Measurements from ENCODE around the gene CACNA2D1. TPM values are rescaled to one million over a fixed set of nuclear protein-coding genes. Genes with fewer than 3 reads are reported as not detected.

The CACNA2D1 gene
- total RNA-seq, 1 experiment from 2014 or later, result 9.1 TPM

DNA sequence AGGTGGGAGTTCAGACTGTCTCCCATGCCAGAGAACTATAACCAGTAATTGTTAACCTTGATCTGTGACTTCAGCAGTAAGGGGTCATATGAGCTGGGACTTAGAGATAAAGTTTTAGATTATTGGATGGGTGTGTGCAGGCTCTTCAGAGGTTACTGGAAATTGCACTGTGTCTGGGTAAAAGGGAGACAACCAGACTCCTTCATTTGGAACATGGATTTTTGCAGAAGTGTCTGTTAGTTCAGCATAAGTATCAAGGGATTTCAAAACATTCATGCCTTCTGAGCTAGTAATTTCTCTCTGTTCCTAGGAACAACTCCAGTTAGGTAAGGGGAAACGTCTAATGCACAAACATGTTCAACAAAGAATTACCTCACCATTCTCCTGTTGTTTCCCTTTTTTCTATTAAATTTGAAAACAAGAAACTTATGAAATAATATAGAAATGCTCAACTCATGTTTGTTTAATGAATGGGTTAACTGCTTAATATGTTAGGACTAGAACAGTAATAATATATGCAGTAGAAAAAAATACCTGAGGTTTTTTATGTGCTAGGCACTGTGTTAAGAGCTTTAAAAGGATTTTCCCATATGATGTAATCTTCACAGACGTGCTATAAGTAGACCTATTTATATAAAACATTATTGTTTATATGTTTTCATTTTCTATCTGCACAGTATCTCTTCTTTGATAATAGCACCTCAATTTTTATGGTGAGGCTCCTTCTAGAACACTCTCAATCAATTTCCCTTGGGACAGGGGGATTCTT, 233.0 kb downstream of the CACNA2D1 start:
- DNase-seq, result no peak
- Histone ChIP-seq H3K27me3 (ENCODE audit: control insufficient read depth, insufficient read depth, low read length) (no peaks in the 10 kb centered on the region), H3K4me3 (ENCODE audit: insufficient read depth, low read depth, low read length) (no peak overlapping the region), H3K36me3 (replicated peaks; ENCODE audit: control insufficient read depth, insufficient read depth, low read length) (no peaks in the 10 kb centered on the region)

DNA sequence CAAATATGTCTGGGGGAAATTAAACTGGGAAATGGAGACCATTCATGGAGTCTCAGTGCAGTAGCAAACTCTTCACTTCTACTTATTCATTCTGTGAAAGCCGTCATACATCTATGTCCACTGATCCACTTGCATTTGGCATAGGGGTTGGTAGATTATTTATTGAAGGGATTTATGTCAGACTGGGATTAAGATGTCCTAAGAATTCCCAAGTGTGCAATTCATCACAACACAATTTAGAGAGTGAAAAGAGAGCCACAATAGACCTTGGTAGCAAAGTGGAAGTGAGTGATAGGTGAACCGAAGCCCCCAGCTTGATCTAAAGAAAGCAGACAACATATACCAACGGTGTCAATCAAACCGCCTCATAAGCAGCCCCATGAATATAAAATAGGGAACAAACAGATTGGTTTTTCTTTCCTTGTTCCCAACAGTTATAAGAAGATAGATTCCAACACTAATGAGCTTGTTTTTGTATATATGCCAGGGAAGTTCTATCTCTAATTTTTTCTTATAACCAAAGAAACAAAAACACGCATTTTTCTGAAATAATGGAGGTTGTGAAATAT, 234.3 kb downstream of the CACNA2D1 start:
- Histone ChIP-seq H3K4me3 (ENCODE audit: insufficient read depth, low read depth, low read length) (no peak overlapping the region), H3K27me3 (ENCODE audit: control insufficient read depth, insufficient read depth, low read length) (no peaks in the 10 kb centered on the region), H3K36me3 (replicated peaks; ENCODE audit: control insufficient read depth, insufficient read depth, low read length) (no peaks in the 10 kb centered on the region)
- DNase-seq, result no peak

DNA sequence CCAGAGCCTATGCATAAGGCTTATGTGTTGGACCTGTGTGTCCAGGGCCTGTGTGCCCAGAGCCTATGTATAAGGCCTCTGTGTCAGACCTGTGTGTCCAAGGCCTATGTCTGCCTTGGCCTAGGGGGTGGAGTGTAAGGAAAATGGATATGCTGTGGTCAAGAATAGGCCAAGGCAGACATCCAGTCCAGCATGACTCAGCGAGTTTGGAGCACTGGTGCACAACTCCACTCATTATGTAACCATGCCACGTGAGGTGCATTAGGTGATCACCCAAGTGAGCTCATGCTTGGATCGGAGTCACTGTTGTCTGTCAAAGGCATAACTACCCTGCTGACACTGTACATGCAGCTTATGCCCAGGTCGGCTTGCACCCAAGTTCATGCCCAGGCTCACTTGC, 238.9 kb downstream of the CACNA2D1 start:
- H3K36me3 ChIP-seq (replicated peaks; ENCODE audit: control insufficient read depth, insufficient read depth, low read length), result no peaks in the 10 kb centered on the region
- H3K4me3 ChIP-seq (ENCODE audit: insufficient read depth, low read depth, low read length), result no peak overlapping the region
- no peaks in the 10 kb centered on the region for H3K27me3 ChIP-seq (ENCODE audit: control insufficient read depth, insufficient read depth, low read length)
- no peak for DNase-seq

DNA sequence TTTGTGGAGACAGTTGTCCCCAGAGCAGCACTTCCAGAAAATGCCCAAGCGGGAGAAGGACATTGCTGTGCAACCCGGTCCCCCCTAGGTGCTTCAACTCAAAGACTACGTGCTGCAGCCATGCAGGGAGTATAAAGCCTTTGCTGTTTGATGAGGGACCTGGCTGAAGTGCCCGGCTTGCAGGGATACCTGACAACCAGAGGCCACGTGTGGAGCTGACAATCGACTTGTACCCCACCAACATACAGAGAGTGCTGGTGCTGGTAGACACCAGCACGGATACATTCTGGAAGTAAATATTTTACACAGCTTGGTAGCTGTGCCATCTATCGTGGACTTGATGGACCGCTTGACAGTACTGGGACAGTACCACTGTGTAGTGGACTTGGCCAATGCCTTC, 240.6 kb downstream of the CACNA2D1 start:
- DNase-seq, result no peak
- no peaks in the 10 kb centered on the region for H3K36me3 ChIP-seq (replicated peaks; ENCODE audit: control insufficient read depth, insufficient read depth, low read length)
- H3K4me3 ChIP-seq (ENCODE audit: insufficient read depth, low read depth, low read length), result no peak overlapping the region
- H3K27me3 ChIP-seq (ENCODE audit: control insufficient read depth, insufficient read depth, low read length), result no peaks in the 10 kb centered on the region

DNA sequence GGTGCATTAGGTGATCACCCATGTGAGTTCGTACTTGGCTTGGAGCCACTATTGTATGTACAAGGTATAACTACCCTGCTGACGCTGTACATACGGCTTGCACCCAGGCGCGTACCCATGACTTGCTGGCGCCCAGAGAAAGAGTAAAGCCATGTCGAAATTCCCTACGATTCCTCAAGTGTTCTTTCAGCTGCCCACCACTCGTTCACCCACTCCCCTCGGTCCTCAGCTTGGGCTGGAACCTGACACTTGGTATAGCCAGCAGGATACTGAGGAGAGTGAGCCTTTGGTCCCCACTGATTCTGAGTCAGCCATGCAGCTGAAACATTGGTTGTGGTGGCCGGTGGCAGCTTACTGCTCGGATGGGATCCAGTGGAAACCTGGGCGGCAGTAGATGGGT, 241.5 kb downstream of the CACNA2D1 start:
- DNase-seq, result no peak
- Histone ChIP-seq H3K4me3 (ENCODE audit: insufficient read depth, low read depth, low read length) (no peak overlapping the region), H3K36me3 (replicated peaks; ENCODE audit: control insufficient read depth, insufficient read depth, low read length) (no peaks in the 10 kb centered on the region), H3K27me3 (ENCODE audit: control insufficient read depth, insufficient read depth, low read length) (no peaks in the 10 kb centered on the region)

DNA sequence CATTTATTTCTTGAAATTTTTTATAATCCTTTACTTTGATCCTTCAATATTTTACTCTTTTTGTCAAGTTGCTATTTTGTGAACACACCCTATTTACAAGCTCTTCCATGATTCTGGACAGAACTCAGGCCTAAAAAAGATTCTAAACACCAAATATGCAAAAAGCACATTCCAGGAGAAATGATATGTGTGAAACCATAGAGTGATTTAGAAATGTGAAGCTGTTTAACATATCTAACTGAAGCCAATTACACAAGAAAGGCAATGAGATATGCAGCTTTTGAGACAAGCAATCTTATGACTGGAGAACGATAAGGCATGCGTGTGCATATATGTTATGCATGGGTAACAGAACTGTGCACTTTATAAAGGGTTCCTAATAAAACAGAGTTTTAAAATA, 243.0 kb downstream of the CACNA2D1 start:
- DNase-seq, result no peak
- no peaks in the 10 kb centered on the region for H3K27me3 ChIP-seq (ENCODE audit: control insufficient read depth, insufficient read depth, low read length)
- no peaks in the 10 kb centered on the region for H3K36me3 ChIP-seq (replicated peaks; ENCODE audit: control insufficient read depth, insufficient read depth, low read length)
- H3K4me3 ChIP-seq (ENCODE audit: insufficient read depth, low read depth, low read length), result no peak overlapping the region

DNA sequence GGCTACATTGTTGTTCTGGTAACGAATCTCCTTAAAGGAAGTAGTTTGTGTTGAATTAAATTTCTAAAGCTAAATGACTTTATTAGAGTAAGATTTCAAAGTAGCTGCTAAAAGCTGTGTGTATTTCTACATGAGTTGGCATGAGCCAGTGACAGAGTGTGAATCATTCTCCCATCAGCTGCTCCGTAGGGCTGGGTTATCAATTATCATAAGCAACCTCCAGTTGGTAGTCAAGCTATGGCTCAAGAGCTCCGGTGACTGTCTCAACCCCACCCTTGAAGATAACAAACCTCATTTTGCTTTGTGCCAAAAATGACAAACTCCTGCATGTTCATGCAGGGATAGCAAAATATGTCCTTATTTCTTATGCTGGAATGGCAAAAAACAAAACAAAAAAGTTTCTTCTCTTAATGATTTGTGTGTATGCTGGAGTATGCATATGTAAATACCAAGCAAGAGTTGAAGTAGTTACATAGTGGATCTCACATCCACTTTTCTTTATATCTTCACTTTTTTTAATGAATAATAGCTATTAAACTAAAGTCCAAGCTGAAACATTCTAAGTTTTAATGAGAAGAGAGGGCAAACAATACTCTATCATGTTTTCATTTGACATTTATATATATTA, 249.4 kb downstream of the CACNA2D1 start:
- no peak overlapping the region for H3K4me3 ChIP-seq (ENCODE audit: insufficient read depth, low read depth, low read length)
- no peak for DNase-seq

DNA sequence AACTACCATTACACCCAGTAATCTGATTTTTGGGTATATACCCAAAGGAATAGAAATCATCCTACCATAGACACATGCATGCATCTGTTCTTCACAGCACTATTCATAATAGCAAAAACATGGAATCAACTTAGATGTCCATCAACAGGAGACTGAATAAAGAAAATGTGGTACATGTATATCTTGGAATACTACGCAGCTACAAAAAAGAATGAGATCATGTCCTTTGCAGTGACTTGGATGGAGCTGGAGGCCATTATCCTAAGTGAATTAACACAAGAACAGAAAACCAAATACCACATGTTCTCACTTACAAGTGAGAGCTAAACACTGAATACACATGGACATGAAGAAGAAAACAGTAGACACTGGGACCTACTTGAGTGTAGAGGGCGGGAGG, 254.9 kb downstream of the CACNA2D1 start:
- Histone ChIP-seq H3K36me3 (replicated peaks; ENCODE audit: control insufficient read depth, insufficient read depth, low read length) (no peaks in the 10 kb centered on the region), H3K27me3 (ENCODE audit: control insufficient read depth, insufficient read depth, low read length) (no peaks in the 10 kb centered on the region), H3K4me3 (ENCODE audit: insufficient read depth, low read depth, low read length) (no peak overlapping the region)
- no peak for DNase-seq

More for the DNA sequence above, 249.4 kb downstream of the CACNA2D1 start:
- Histone ChIP-seq H3K27me3 (ENCODE audit: control insufficient read depth, insufficient read depth, low read length) (no peaks in the 10 kb centered on the region), H3K36me3 (replicated peaks; ENCODE audit: control insufficient read depth, insufficient read depth, low read length) (no peaks in the 10 kb centered on the region)

DNA sequence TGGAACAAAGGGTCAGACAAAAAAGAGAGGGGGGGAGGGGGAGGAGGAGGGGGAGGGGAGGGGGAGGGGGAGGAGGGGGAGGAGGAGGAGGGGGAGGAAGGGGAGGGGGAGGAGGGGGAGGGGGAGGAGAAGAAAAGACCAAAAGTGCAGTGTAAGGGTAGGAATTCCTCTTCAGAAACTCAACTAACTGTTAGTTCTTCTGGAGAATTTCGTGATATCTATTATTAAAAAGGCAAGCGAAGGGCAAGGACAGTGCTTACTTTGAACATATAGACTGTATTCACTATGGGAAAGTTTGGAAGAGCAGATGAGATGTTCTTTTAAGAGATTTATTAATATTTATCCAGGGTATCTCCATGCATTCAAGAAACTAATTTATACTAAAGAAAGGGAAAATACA, 258.1 kb downstream of the CACNA2D1 start:
- no peaks in the 10 kb centered on the region for H3K36me3 ChIP-seq (replicated peaks; ENCODE audit: control insufficient read depth, insufficient read depth, low read length)
- H3K27me3 ChIP-seq (ENCODE audit: control insufficient read depth, insufficient read depth, low read length), result no peaks in the 10 kb centered on the region
- H3K4me3 ChIP-seq (ENCODE audit: insufficient read depth, low read depth, low read length), result no peak overlapping the region
- DNase-seq, result no peak

DNA sequence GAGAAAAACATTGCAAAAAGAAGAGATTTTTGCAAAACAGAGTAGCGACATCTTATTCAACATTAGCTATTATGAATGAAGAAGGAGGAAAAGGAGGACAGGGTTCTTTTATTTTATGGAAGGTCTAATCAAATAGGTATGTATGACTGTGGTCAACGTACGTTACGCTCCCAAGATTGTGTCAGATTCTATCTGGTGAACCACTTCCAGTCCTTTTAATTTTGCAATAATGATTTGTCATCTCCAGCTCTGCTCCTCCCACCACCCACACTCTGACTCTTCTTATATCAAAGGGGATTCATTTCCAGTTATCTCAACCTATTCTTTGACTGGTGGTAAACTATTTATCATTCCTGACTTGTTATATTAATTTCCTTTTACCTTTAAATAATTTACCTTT, 259.9 kb downstream of the CACNA2D1 start:
- Histone ChIP-seq H3K27me3 (ENCODE audit: control insufficient read depth, insufficient read depth, low read length) (no peaks in the 10 kb centered on the region), H3K4me3 (ENCODE audit: insufficient read depth, low read depth, low read length) (no peak overlapping the region), H3K36me3 (replicated peaks; ENCODE audit: control insufficient read depth, insufficient read depth, low read length) (no peaks in the 10 kb centered on the region)
- DNase-seq, result no peak

DNA sequence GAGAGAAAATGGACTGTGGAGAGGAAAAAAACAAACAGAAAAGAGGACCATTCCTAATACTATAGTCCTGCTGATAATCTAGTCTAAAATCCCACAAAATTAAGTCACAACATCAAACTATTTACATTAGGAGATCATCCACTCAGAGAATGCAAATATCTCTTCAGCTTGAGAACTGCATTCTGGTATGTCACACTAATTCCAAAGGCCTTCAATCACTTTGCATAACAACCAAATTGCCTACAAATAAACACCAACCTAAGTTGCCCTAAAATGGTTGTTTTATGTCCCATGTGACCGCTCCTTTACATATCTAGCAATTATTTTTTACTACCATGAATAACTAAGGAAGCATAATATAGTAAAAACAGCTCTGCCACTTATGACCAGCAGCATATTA, 264.3 kb downstream of the CACNA2D1 start:
- H3K36me3 ChIP-seq (replicated peaks; ENCODE audit: control insufficient read depth, insufficient read depth, low read length), result no peaks in the 10 kb centered on the region
- DNase-seq, result no peak
- H3K27me3 ChIP-seq (ENCODE audit: control insufficient read depth, insufficient read depth, low read length), result no peaks in the 10 kb centered on the region
- no peak overlapping the region for H3K4me3 ChIP-seq (ENCODE audit: insufficient read depth, low read depth, low read length)

DNA sequence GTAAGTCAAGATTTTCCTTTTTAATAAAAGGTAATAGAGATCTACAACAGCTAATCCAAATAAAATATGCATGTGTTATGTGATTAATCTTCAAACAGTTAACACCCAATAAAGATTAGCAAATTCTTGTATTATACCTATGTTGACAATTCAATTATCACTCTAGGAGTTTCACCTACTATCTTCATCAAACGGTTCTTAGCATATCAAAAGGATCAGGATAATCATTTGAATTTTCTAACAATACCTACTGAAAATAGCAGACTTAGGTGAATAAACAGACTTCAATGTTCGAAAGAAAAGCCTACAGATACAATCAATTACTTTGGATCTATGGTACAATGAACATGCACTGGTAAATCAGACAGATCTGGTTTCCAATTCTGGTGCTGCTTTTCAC, 268.3 kb downstream of the CACNA2D1 start:
- H3K36me3 ChIP-seq (replicated peaks; ENCODE audit: control insufficient read depth, insufficient read depth, low read length), result no peaks in the 10 kb centered on the region
- no peak overlapping the region for H3K4me3 ChIP-seq (ENCODE audit: insufficient read depth, low read depth, low read length)
- no peaks in the 10 kb centered on the region for H3K27me3 ChIP-seq (ENCODE audit: control insufficient read depth, insufficient read depth, low read length)
- DNase-seq, result no peak

DNA sequence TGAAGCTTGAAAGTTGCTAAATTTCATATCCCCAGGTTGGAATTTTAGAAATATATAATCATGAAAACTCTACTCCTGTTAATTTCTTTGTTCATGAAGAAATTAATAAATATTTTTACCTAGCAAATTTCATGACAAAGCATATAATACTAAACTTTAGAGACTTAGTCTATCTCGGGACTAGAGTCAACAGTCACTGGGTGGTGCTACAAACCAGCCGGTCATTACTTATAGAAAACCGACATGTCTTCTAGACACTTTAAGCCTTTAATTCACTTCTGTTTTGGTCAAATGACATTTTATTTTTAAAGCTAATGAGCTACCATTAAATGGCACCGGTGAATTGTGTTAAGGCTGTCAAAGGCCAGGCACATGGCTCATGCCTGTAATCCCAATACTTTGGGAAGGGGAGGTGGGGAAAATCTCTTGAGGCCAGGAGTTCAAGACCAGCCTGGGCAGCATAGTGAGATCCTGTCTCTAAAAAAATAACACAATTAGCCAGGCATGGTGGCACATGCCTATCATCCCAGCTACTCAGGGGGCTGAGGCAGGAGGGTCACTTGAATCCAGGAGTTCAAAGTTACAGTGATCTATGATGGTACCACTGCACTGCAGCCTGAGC, 270.1 kb downstream of the CACNA2D1 start:
- H3K4me3 ChIP-seq (ENCODE audit: insufficient read depth, low read depth, low read length), result no peak overlapping the region
- H3K27me3 ChIP-seq (ENCODE audit: control insufficient read depth, insufficient read depth, low read length), result no peaks in the 10 kb centered on the region
- DNase-seq, result no peak
- no peaks in the 10 kb centered on the region for H3K36me3 ChIP-seq (replicated peaks; ENCODE audit: control insufficient read depth, insufficient read depth, low read length)

DNA sequence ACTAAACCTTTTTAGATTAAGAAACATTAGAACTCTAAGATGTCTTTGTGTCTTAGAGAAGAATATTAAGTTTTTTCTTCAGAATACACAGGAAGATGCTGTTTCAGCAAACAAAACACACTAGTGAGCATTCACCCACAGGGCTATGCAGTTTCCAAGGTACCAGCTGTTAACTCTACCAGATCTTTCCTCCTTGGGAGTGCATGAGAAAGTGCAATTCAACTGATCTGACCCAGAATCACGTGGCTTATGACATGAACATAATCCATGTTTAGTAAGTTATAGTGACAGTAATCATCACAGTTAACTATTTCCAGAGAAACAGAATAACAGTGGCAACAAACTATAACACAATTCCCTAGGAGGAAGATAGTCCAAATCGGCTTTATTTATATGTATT, 270.7 kb downstream of the CACNA2D1 start:
- DNase-seq, result no peak
- Histone ChIP-seq H3K36me3 (replicated peaks; ENCODE audit: control insufficient read depth, insufficient read depth, low read length) (no peaks in the 10 kb centered on the region), H3K4me3 (ENCODE audit: insufficient read depth, low read depth, low read length) (no peak overlapping the region), H3K27me3 (ENCODE audit: control insufficient read depth, insufficient read depth, low read length) (no peaks in the 10 kb centered on the region)

DNA sequence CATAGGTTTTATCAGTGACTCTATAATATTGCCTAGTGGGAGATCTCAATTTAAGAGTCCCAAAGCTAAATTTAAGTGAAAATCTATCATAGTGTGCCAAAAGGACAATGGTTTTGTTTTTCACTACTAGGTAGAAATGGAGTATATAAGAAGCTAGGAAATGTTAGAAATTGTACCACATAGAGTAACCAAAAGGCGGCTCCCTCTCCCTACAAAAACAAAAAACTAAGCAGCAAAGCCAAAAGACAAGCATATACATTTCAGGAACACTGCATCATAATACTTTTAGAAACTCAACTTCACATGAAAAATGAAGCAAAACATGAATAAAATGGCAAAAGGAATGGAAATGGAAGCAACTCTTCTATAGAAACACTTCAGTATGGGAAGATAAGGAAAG, 271.6 kb downstream of the CACNA2D1 start:
- Histone ChIP-seq H3K4me3 (ENCODE audit: insufficient read depth, low read depth, low read length) (no peak overlapping the region), H3K36me3 (replicated peaks; ENCODE audit: control insufficient read depth, insufficient read depth, low read length) (no peaks in the 10 kb centered on the region), H3K27me3 (ENCODE audit: control insufficient read depth, insufficient read depth, low read length) (no peaks in the 10 kb centered on the region)
- DNase-seq, result no peak

All from H7 (cell line).